ENCODE results near the gene OAT. TPM values are rescaled to one million over a fixed set of nuclear protein-coding genes. Genes with fewer than 3 reads are reported as not detected.
A peak's percentile ranks its signal among the peaks of the same experiment; 100 is the strongest.

Gene OAT
- total RNA-seq, 1 donor from 2014 or later, result 48.2 TPM

DNA sequence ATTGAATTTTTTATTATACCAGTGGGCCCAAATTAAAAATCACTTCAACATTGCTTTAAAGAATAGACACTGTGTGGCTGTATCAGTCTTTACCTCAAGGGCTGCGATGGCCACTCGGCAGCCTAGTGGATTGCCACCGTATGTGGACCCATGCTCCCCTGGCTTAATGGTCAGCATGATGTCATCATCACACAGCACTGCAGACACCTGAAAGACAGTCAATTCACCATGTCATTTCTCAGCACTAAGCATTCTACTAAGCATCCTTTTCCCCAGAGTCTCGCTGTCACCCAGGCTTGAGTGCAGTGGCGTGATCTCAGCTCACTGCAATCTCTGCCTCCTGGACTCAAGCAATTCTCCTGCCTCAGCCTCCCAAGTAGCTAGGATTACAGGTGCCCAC is 17.1 kb downstream of the OAT start:
- H3K4me1 ChIP-seq, result no peaks in the 10 kb centered on the region
- H3K4me3 ChIP-seq, result no peak overlapping the region
- TF ChIP-seq, protein P1, sequence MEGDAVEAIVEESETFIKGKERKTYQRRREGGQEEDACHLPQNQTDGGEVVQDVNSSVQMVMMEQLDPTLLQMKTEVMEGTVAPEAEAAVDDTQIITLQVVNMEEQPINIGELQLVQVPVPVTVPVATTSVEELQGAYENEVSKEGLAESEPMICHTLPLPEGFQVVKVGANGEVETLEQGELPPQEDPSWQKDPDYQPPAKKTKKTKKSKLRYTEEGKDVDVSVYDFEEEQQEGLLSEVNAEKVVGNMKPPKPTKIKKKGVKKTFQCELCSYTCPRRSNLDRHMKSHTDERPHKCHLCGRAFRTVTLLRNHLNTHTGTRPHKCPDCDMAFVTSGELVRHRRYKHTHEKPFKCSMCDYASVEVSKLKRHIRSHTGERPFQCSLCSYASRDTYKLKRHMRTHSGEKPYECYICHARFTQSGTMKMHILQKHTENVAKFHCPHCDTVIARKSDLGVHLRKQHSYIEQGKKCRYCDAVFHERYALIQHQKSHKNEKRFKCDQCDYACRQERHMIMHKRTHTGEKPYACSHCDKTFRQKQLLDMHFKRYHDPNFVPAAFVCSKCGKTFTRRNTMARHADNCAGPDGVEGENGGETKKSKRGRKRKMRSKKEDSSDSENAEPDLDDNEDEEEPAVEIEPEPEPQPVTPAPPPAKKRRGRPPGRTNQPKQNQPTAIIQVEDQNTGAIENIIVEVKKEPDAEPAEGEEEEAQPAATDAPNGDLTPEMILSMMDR (IDR thresholded peaks at IDR 0.05), result no peak
- H3K36me3 ChIP-seq, result peaks cover 78 to 94% of the 10 kb centered on the region in 2 donors
- H3K27me3 ChIP-seq, result no peaks in the 10 kb centered on the region
- no peak for DNase-seq (ENCODE audit: low spot score in 2 of 2)
- intact Hi-C loops (cut with DNase I), result no loop called here
- no peak overlapping the region for H3K27ac ChIP-seq
- no peaks in the 10 kb centered on the region for H3K9me3 ChIP-seq

DNA sequence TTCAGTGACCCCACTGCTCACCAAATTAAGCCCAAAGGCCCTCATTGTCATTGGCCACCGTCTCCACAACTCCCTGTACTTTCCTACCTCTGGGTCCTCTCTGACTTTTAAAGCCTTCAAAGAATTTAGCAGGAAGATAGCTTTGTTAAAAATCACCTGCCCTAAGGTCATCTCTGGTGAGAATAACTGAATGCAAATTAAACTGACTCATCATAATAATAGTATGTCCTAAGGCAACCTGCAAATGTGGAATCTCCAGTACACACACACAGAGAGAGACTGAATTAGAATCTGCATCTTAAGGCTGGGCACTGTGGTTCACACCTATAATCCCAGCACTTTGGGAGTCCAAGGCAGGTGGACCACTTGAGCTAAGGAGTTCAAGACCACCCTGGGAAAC is 24.1 kb downstream of the OAT start:
- Histone ChIP-seq H3K4me1 (peaks cover 0 to under 1% of the 10 kb centered on the region in 2 donors), H3K4me3 (no peak overlapping the region), H3K27me3 (no peaks in the 10 kb centered on the region), H3K27ac (no peak overlapping the region), H3K36me3 (peaks cover 19 to 26% of the 10 kb centered on the region in 2 donors), H3K9me3 (no peaks in the 10 kb centered on the region)
- no peak for DNase-seq (ENCODE audit: low spot score in 2 of 2)
- TF ChIP-seq, protein P1 (IDR thresholded peaks at IDR 0.05), result no peak
- intact Hi-C loops (cut with DNase I), result no loop called here

DNA sequence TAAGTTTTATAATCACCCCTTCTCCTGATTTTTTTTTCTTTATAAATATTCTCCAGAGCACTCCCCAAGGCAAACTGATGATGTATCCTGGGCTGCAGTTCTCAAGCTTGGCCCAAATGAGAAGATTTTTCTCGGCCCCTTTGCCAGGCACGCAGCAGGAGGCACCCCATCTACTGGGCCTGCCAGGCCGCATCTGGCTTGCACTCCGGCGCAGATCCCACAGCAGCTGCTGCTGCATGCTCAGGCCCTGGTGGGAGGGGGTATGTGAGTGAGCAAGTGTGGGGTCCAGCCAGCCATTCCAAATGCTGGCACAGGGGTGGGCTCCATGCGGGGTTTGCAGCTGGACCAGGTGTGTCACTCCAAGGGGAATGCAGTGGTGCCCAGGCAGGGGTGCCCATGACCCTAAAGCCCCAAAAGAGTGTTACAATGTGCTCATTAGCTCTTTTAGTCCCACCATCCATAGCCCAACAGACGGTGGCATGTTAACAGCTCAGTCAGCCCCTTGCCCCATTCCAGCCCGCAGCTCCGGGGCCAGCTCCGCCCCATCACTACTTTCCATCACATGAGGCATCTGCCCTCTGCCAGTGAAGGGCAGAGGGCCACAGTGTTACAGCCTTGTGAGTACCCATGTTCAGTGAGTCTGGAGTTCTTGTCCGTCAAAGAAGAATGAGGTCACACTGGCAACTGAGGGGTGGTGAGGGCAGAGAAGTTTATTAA is 25.9 kb downstream of the OAT start:
- no peak overlapping the region for H3K27ac ChIP-seq
- H3K36me3 ChIP-seq, result peaks cover 4 to 14% of the 10 kb centered on the region in 2 donors
- no peaks in the 10 kb centered on the region for H3K27me3 ChIP-seq
- TF ChIP-seq, protein P1 (IDR thresholded peaks at IDR 0.05), result no peak
- H3K4me1 ChIP-seq, result peaks cover 4 to 9% of the 10 kb centered on the region in 2 donors
- intact Hi-C loops (cut with DNase I), result no loop called here
- DNase-seq (ENCODE audit: low spot score in 2 of 2), result no peak
- no peak overlapping the region for H3K4me3 ChIP-seq
- no peaks in the 10 kb centered on the region for H3K9me3 ChIP-seq

DNA sequence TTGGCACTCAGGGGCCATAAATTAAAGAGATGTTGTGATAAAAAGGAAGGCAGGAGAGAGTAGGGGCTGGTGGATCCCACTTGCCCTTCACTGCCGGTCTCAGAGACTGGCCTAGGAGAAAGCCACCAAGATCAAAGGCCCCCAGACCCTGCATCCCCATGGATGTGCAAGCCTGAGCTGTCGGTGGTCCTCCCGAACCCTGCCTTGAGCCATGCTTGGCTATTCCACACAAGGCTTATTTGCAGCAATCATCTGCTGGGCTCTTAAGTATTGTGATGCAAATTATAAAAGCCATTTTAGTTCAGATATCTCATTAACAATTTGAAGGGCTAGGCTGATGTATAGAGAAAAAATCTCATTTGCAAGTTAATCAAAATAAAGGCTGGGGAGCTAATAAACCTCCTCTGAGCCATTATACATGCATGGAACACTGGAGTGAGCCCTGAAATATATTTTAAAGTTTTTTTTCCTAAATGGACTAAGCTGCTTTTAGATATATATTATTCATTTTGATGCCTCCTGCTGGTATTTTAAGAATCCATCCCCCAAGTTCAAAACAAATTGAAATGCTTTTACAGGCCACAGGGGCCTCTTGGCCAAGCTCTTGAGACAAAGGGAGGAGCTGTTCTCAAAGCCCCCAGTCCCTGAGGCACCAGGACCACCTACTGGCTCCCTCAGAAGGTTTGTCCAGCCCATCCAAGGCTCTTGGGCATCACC is 28.1 kb downstream of the OAT start:
- H3K4me3 ChIP-seq, result no peak overlapping the region
- H3K36me3 ChIP-seq, result no peaks in the 10 kb centered on the region
- no peaks in the 10 kb centered on the region for H3K9me3 ChIP-seq
- H3K27me3 ChIP-seq, result no peaks in the 10 kb centered on the region
- peaks cover 4 to 9% of the 10 kb centered on the region in 2 donors for H3K4me1 ChIP-seq
- no peak overlapping the region for H3K27ac ChIP-seq
- DNase-seq (ENCODE audit: low spot score in 2 of 2), result no peak
- intact Hi-C loops (cut with DNase I), result no loop called here
- TF ChIP-seq, protein P1 (IDR thresholded peaks at IDR 0.05), result no peak

DNA sequence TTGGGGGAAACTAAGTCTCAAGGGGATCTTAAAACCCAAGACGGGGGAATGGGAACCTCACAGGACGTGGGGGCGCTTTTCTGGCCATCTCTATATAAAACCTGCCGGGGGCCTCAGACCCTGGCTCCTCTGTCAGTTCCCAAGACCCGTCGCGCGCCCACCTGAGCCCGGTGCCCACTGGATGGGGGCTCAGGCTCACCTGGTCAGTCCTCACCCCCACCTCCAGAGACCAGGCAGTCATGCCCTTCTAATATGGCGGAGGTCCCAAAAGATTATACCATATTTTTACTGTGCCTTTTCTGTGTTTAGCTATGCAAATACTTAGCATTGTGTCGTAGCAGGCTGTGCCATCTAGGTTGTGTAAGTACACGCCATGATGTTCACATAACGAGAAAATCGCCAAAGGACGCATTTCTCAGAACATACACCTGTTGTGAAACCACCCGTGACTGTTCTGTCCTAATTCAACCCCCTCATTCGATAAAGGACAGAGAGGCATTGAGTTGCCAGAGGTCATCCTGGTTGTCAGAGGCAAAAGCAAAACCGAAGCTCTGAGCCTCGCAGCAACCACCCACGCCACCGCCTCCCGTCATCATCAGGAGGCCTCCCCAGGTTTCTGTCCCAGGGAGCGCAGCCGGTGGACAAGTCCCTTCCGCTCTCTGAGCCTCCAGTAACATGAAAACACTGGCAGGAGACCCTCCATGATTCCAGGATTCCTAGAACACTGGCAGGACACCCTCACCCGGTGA is 28.9 kb downstream of the OAT start:
- Histone ChIP-seq H3K36me3 (no peaks in the 10 kb centered on the region), H3K4me1 (peaks cover 4 to 11% of the 10 kb centered on the region in 2 donors), H3K9me3 (no peaks in the 10 kb centered on the region), H3K27ac (no peak overlapping the region), H3K27me3 (no peaks in the 10 kb centered on the region), H3K4me3 (peak overlapping the region in 1 of 2 donors; percentile 61)
- intact Hi-C loops (cut with DNase I), result loop anchor here (1.0 to 10.0 kb wide), 5 partner anchors 237 to 805 kb away; no protein-coding TSS in a partner anchor
- TF ChIP-seq, protein P1 (IDR thresholded peaks at IDR 0.05), result no peak
- DNase-seq (ENCODE audit: low spot score in 2 of 2), result peak in 1 of 2 donors; percentile 59
